ENCODE results near the gene TSPAN14.

Gene TSPAN14

GRCh38 chr10:80425901-80426300 is 28.2 kb upstream of the TSPAN14 start:
- H3K36me3 ChIP-seq (ENCODE audit: control insufficient read depth, insufficient read depth, low read length) = peaks cover 75% of the 10 kb centered on the region

GRCh38 chr10:80427541-80427940 is 26.6 kb upstream of the TSPAN14 start:
- H3K36me3 ChIP-seq (ENCODE audit: control insufficient read depth, insufficient read depth, low read length) = peaks cover 76% of the 10 kb centered on the region
- no peaks in the 10 kb centered on the region for H3K27me3 ChIP-seq (ENCODE audit: control insufficient read depth, insufficient read depth, low read length)
- no peaks in the 10 kb centered on the region for H3K4me1 ChIP-seq (ENCODE audit: control insufficient read depth, insufficient read depth, low read length)
- H3K9ac ChIP-seq (ENCODE audit: low read length) = no peak overlapping the region
- H3K27ac ChIP-seq (ENCODE audit: low read depth, low read length) = no peak overlapping the region
- no peaks in the 10 kb centered on the region for H3K9me3 ChIP-seq (ENCODE audit: control insufficient read depth, insufficient read depth, low read depth, low read length)
- H3K4me3 ChIP-seq (ENCODE audit: low read depth, low read length) = no peak overlapping the region

More at GRCh38 chr10:80425901-80426300, 28.2 kb upstream of the TSPAN14 start:
- Histone ChIP-seq H3K4me1 (ENCODE audit: control insufficient read depth, insufficient read depth, low read length) (no peaks in the 10 kb centered on the region), H3K4me3 (ENCODE audit: low read depth, low read length) (no peak overlapping the region), H3K27ac (ENCODE audit: low read depth, low read length) (no peak overlapping the region), H3K9ac (ENCODE audit: low read length) (no peak overlapping the region), H3K27me3 (ENCODE audit: control insufficient read depth, insufficient read depth, low read length) (no peaks in the 10 kb centered on the region), H3K9me3 (ENCODE audit: control insufficient read depth, insufficient read depth, low read depth, low read length) (no peaks in the 10 kb centered on the region)

GRCh38 chr10:80429521-80429973 is 24.6 kb upstream of the TSPAN14 start:
- H3K9ac ChIP-seq (ENCODE audit: low read length) = no peak overlapping the region
- H3K27ac ChIP-seq (ENCODE audit: low read depth, low read length) = no peak overlapping the region
- no peak overlapping the region for H3K4me3 ChIP-seq (ENCODE audit: low read depth, low read length)
- no peaks in the 10 kb centered on the region for H3K27me3 ChIP-seq (ENCODE audit: control insufficient read depth, insufficient read depth, low read length)
- H3K9me3 ChIP-seq (ENCODE audit: control insufficient read depth, insufficient read depth, low read depth, low read length) = no peaks in the 10 kb centered on the region
- peaks cover 67% of the 10 kb centered on the region for H3K36me3 ChIP-seq (ENCODE audit: control insufficient read depth, insufficient read depth, low read length)
- H3K4me1 ChIP-seq (ENCODE audit: control insufficient read depth, insufficient read depth, low read length) = no peaks in the 10 kb centered on the region

- Histone ChIP-seq H3K36me3 (ENCODE audit: control insufficient read depth, insufficient read depth, low read length) (peaks cover 33% of the 10 kb centered on the region), H3K27me3 (ENCODE audit: control insufficient read depth, insufficient read depth, low read length) (no peaks in the 10 kb centered on the region), H3K27ac (ENCODE audit: low read depth, low read length) (no peak overlapping the region), H3K9me3 (ENCODE audit: control insufficient read depth, insufficient read depth, low read depth, low read length) (no peaks in the 10 kb centered on the region), H3K4me3 (ENCODE audit: low read depth, low read length) (no peak overlapping the region), H3K4me1 (ENCODE audit: control insufficient read depth, insufficient read depth, low read length) (peaks cover 9% of the 10 kb centered on the region; the same call in 1 of the 2 replicates), H3K9ac (ENCODE audit: low read length) (no peak overlapping the region)
Observed at GRCh38 chr10:80433134-80433533, 21.0 kb upstream of the TSPAN14 start.

- Histone ChIP-seq H3K27ac (ENCODE audit: low read depth, low read length) (no peak overlapping the region), H3K27me3 (ENCODE audit: control insufficient read depth, insufficient read depth, low read length) (no peaks in the 10 kb centered on the region), H3K4me3 (ENCODE audit: low read depth, low read length) (no peak overlapping the region), H3K9ac (ENCODE audit: low read length) (no peak overlapping the region), H3K9me3 (ENCODE audit: control insufficient read depth, insufficient read depth, low read depth, low read length) (no peaks in the 10 kb centered on the region), H3K36me3 (ENCODE audit: control insufficient read depth, insufficient read depth, low read length) (peaks cover 12% of the 10 kb centered on the region), H3K4me1 (ENCODE audit: control insufficient read depth, insufficient read depth, low read length) (peaks cover 9% of the 10 kb centered on the region; the same call in 1 of the 2 replicates)
Observed at GRCh38 chr10:80436446-80437098, 17.5 kb upstream of the TSPAN14 start.

- Histone ChIP-seq H3K27me3 (ENCODE audit: control insufficient read depth, insufficient read depth, low read length) (no peaks in the 10 kb centered on the region), H3K27ac (ENCODE audit: low read depth, low read length) (no peak overlapping the region), H3K4me3 (ENCODE audit: low read depth, low read length) (no peak overlapping the region), H3K36me3 (ENCODE audit: control insufficient read depth, insufficient read depth, low read length) (peaks cover 5% of the 10 kb centered on the region), H3K9ac (ENCODE audit: low read length) (no peak overlapping the region), H3K9me3 (ENCODE audit: control insufficient read depth, insufficient read depth, low read depth, low read length) (no peaks in the 10 kb centered on the region), H3K4me1 (ENCODE audit: control insufficient read depth, insufficient read depth, low read length) (peaks cover 9% of the 10 kb centered on the region; the same call in 1 of the 2 replicates)
Observed at GRCh38 chr10:80437227-80437626, 16.9 kb upstream of the TSPAN14 start.

- H3K27ac ChIP-seq (ENCODE audit: low read depth, low read length) = no peak overlapping the region
- H3K9me3 ChIP-seq (ENCODE audit: control insufficient read depth, insufficient read depth, low read depth, low read length) = no peaks in the 10 kb centered on the region
Observed at GRCh38 chr10:80441831-80442230, 12.3 kb upstream of the TSPAN14 start.

GRCh38 chr10:80442879-80443278 is 11.2 kb upstream of the TSPAN14 start:
- no peak overlapping the region for H3K4me3 ChIP-seq (ENCODE audit: low read depth, low read length)
- H3K27me3 ChIP-seq (ENCODE audit: control insufficient read depth, insufficient read depth, low read length) = no peaks in the 10 kb centered on the region
- H3K4me1 ChIP-seq (ENCODE audit: control insufficient read depth, insufficient read depth, low read length) = peaks cover 4% of the 10 kb centered on the region; the same call in 1 of the 2 replicates
- H3K36me3 ChIP-seq (ENCODE audit: control insufficient read depth, insufficient read depth, low read length) = no peaks in the 10 kb centered on the region
- H3K27ac ChIP-seq (ENCODE audit: low read depth, low read length) = no peak overlapping the region
- no peaks in the 10 kb centered on the region for H3K9me3 ChIP-seq (ENCODE audit: control insufficient read depth, insufficient read depth, low read depth, low read length)
- no peak overlapping the region for H3K9ac ChIP-seq (ENCODE audit: low read length)

More at GRCh38 chr10:80441831-80442230, 12.3 kb upstream of the TSPAN14 start:
- Histone ChIP-seq H3K9ac (ENCODE audit: low read length) (no peak overlapping the region), H3K36me3 (ENCODE audit: control insufficient read depth, insufficient read depth, low read length) (no peaks in the 10 kb centered on the region), H3K27me3 (ENCODE audit: control insufficient read depth, insufficient read depth, low read length) (no peaks in the 10 kb centered on the region), H3K4me1 (ENCODE audit: control insufficient read depth, insufficient read depth, low read length) (peaks cover 12% of the 10 kb centered on the region; the same call in 1 of the 2 replicates), H3K4me3 (ENCODE audit: low read depth, low read length) (no peak overlapping the region)

- Histone ChIP-seq H3K27me3 (ENCODE audit: control insufficient read depth, insufficient read depth, low read length) (no peaks in the 10 kb centered on the region), H3K4me3 (ENCODE audit: low read depth, low read length) (no peak overlapping the region), H3K9me3 (ENCODE audit: control insufficient read depth, insufficient read depth, low read depth, low read length) (no peaks in the 10 kb centered on the region), H3K36me3 (ENCODE audit: control insufficient read depth, insufficient read depth, low read length) (no peaks in the 10 kb centered on the region), H3K9ac (ENCODE audit: low read length) (no peak overlapping the region), H3K4me1 (ENCODE audit: control insufficient read depth, insufficient read depth, low read length) (peaks cover 4% of the 10 kb centered on the region; the same call in 1 of the 2 replicates), H3K27ac (ENCODE audit: low read depth, low read length) (no peak overlapping the region)
Observed at GRCh38 chr10:80443531-80443974, 10.6 kb upstream of the TSPAN14 start.

- no peak overlapping the region for H3K4me3 ChIP-seq (ENCODE audit: low read depth, low read length)
- H3K9me3 ChIP-seq (ENCODE audit: control insufficient read depth, insufficient read depth, low read depth, low read length) = no peaks in the 10 kb centered on the region
- H3K9ac ChIP-seq (ENCODE audit: low read length) = no peak overlapping the region
- no peaks in the 10 kb centered on the region for H3K36me3 ChIP-seq (ENCODE audit: control insufficient read depth, insufficient read depth, low read length)
- H3K4me1 ChIP-seq (ENCODE audit: control insufficient read depth, insufficient read depth, low read length) = peaks cover 4% of the 10 kb centered on the region; the same call in 1 of the 2 replicates
- no peaks in the 10 kb centered on the region for H3K27me3 ChIP-seq (ENCODE audit: control insufficient read depth, insufficient read depth, low read length)
- H3K27ac ChIP-seq (ENCODE audit: low read depth, low read length) = no peak overlapping the region
Observed at GRCh38 chr10:80444124-80444523, 10.0 kb upstream of the TSPAN14 start.

- H3K36me3 ChIP-seq (ENCODE audit: control insufficient read depth, insufficient read depth, low read length) = no peaks in the 10 kb centered on the region
- no peak overlapping the region for H3K9ac ChIP-seq (ENCODE audit: low read length)
- no peaks in the 10 kb centered on the region for H3K27me3 ChIP-seq (ENCODE audit: control insufficient read depth, insufficient read depth, low read length)
- no peak overlapping the region for H3K4me3 ChIP-seq (ENCODE audit: low read depth, low read length)
- H3K4me1 ChIP-seq (ENCODE audit: control insufficient read depth, insufficient read depth, low read length) = peaks cover 4% of the 10 kb centered on the region; the same call in 1 of the 2 replicates
- H3K27ac ChIP-seq (ENCODE audit: low read depth, low read length) = no peak overlapping the region
- no peaks in the 10 kb centered on the region for H3K9me3 ChIP-seq (ENCODE audit: control insufficient read depth, insufficient read depth, low read depth, low read length)
Observed at GRCh38 chr10:80444646-80445319, 9.3 kb upstream of the TSPAN14 start.
